Liver (tissue), 3 donors: ENCODE data around the gene TFAP2D.

Experiments
- EGR1 ChIP-seq, 2 donors: IDR thresholded peaks; 2 replicates each; pipeline ENCODE4 v1.6.1; 2016 to 2018; ENCODE audit warnings: antibody characterized with exemption in 2 of 2, low read depth in 2 of 2
- FOXA1 ChIP-seq: IDR thresholded peaks from 2 replicates; pipeline ENCODE4 v1.6.1; 2016; ENCODE audit warnings: antibody characterized with exemption
- GABPA ChIP-seq, 2 donors: IDR thresholded peaks in 1 of 2; conservative IDR thresholded peaks in 1 of 2; 2 replicates each; pipeline ENCODE4 v1.6.1; 2016; ENCODE audit warnings: antibody characterized with exemption in 2 of 2, mild to moderate bottlenecking in 1 of 2, moderate library complexity in 1 of 2
- HNF4G ChIP-seq: IDR thresholded peaks from 2 replicates; pipeline ENCODE4 v1.6.1; 2016; ENCODE audit warnings: antibody characterized with exemption
- JUND ChIP-seq, 2 donors: IDR thresholded peaks; 2 replicates each; pipeline ENCODE4 v1.6.1; 2016; ENCODE audit warnings: antibody characterized with exemption in 2 of 2
- RAD21 ChIP-seq, 2 donors: IDR thresholded peaks; 2 replicates each; pipeline ENCODE4 v1.6.1; 2016; ENCODE audit warnings: antibody characterized with exemption in 2 of 2, mild to moderate bottlenecking in 2 of 2
- RXRA ChIP-seq, 2 donors: IDR thresholded peaks; 2 replicates each; pipeline ENCODE4 v1.6.1; 2017 to 2018; ENCODE audit warnings: antibody characterized with exemption in 2 of 2, mild to moderate bottlenecking in 1 of 2
- SP1 ChIP-seq: IDR thresholded peaks from 2 replicates; pipeline ENCODE4 v1.6.1; 2018; ENCODE audit warnings: antibody characterized with exemption, mild to moderate bottlenecking
- TAF1 ChIP-seq: conservative IDR thresholded peaks from 2 replicates; pipeline ENCODE4 v1.6.1; 2016; ENCODE audit warnings: antibody characterized with exemption, mild to moderate bottlenecking
- YY1 ChIP-seq: IDR thresholded peaks from 2 replicates; pipeline ENCODE4 v1.6.1; 2016; ENCODE audit warnings: antibody characterized with exemption, mild to moderate bottlenecking
- TF ChIP-seq, protein P1 (sequence below): IDR thresholded peaks from 2 replicates; pipeline ENCODE4 v1.6.1; 2016; ENCODE audit warnings: antibody characterized with exemption, mild to moderate bottlenecking
- TF ChIP-seq, protein P2 (sequence below): fragments of 150-350 bp; IDR thresholded peaks from 2 replicates; pipeline ENCODE4 v1.5.1; 2017; ENCODE audit warnings: improper control_type of control experiment, low read depth, low read length; ENCODE audit not compliant: missing input control
- TF ChIP-seq, protein P3 (sequence below): IDR thresholded peaks from 2 replicates; pipeline ENCODE4 v1.6.1; 2016; ENCODE audit warnings: antibody characterized with exemption
- TF ChIP-seq, protein P4 (sequence below): IDR thresholded peaks from 2 replicates; pipeline ENCODE4 v1.6.1; 2016; ENCODE audit warnings: antibody characterized with exemption
- donor health status: healthy.
- donor health status: healthy.

DNA sequence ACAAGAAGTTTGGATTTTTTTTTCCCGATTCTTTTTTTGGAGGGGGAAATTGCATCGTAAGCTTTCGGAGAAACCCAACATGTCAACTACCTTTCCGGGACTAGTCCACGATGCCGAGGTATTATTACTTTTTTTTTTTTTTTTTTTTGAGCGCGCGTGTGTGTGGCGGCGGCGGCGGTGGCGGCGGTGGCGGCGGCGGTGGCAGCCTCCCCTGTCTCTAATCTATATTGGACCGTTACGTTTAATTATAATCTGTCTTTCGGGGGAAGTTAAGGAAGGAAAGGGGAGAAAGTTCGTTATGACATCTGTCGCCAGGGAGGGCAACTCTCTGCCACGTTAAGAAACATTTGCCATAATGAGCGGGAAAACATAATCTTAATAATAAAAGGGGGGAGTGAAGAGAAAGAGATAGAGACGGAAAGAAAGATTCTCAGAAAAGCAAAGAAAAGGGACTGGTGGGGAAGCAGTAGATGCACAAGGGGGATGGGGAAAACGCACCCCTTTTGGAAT, 706 bp downstream of the TFAP2D start:
- TF ChIP-seq, protein P1, sequence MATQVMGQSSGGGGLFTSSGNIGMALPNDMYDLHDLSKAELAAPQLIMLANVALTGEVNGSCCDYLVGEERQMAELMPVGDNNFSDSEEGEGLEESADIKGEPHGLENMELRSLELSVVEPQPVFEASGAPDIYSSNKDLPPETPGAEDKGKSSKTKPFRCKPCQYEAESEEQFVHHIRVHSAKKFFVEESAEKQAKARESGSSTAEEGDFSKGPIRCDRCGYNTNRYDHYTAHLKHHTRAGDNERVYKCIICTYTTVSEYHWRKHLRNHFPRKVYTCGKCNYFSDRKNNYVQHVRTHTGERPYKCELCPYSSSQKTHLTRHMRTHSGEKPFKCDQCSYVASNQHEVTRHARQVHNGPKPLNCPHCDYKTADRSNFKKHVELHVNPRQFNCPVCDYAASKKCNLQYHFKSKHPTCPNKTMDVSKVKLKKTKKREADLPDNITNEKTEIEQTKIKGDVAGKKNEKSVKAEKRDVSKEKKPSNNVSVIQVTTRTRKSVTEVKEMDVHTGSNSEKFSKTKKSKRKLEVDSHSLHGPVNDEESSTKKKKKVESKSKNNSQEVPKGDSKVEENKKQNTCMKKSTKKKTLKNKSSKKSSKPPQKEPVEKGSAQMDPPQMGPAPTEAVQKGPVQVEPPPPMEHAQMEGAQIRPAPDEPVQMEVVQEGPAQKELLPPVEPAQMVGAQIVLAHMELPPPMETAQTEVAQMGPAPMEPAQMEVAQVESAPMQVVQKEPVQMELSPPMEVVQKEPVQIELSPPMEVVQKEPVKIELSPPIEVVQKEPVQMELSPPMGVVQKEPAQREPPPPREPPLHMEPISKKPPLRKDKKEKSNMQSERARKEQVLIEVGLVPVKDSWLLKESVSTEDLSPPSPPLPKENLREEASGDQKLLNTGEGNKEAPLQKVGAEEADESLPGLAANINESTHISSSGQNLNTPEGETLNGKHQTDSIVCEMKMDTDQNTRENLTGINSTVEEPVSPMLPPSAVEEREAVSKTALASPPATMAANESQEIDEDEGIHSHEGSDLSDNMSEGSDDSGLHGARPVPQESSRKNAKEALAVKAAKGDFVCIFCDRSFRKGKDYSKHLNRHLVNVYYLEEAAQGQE, result no peak
- TF ChIP-seq, protein P2, sequence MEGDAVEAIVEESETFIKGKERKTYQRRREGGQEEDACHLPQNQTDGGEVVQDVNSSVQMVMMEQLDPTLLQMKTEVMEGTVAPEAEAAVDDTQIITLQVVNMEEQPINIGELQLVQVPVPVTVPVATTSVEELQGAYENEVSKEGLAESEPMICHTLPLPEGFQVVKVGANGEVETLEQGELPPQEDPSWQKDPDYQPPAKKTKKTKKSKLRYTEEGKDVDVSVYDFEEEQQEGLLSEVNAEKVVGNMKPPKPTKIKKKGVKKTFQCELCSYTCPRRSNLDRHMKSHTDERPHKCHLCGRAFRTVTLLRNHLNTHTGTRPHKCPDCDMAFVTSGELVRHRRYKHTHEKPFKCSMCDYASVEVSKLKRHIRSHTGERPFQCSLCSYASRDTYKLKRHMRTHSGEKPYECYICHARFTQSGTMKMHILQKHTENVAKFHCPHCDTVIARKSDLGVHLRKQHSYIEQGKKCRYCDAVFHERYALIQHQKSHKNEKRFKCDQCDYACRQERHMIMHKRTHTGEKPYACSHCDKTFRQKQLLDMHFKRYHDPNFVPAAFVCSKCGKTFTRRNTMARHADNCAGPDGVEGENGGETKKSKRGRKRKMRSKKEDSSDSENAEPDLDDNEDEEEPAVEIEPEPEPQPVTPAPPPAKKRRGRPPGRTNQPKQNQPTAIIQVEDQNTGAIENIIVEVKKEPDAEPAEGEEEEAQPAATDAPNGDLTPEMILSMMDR, result no peak
- TF ChIP-seq RAD21 (IDR thresholded peaks at IDR 0.05) (no peak), SP1 (no peak), TAF1 (no peak), HNF4G (no peak), FOXA1 (no peak), GABPA (IDR thresholded peaks at IDR 0.05 in 1 of 2, conservative IDR thresholded peaks at IDR 0.05 in 1 of 2) (no peak), YY1 (no peak), JUND (IDR thresholded peaks at IDR 0.05) (no peak), RXRA (IDR thresholded peaks at IDR 0.05) (no peak), EGR1 (IDR thresholded peaks at IDR 0.05; ENCODE audit: low read depth in 2 of 2) (no peak)
- TF ChIP-seq, protein P3, sequence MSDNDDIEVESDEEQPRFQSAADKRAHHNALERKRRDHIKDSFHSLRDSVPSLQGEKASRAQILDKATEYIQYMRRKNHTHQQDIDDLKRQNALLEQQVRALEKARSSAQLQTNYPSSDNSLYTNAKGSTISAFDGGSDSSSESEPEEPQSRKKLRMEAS, result no peak
- TF ChIP-seq, protein P4, sequence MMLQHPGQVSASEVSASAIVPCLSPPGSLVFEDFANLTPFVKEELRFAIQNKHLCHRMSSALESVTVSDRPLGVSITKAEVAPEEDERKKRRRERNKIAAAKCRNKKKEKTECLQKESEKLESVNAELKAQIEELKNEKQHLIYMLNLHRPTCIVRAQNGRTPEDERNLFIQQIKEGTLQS, result no peak
